Thoracic aorta (tissue), 2 donors: ENCODE results near the gene PUS7. TPM values are rescaled to one million over a fixed set of nuclear protein-coding genes. Genes with fewer than 3 reads are reported as not detected.
"Not testable (repeated sequence)": the region's sequence is repeated elsewhere in the genome, so short reads cannot be mapped to it uniquely, and the experiment has no call there.

ENCODE experiments used
- ATAC-seq: fragments of 150-250 bp; one replicate; pipeline ENCODE4 v1.8.0; 2017; ENCODE audit warnings: low read depth; ENCODE audit not compliant: insufficient number of reproducible peaks, low FRiP score
- DNase-seq: peaks from one replicate; pipeline ENCODE4 v3.0.0-alpha.2; 2020; ENCODE audit warnings: low spot score
- H3K27ac ChIP-seq, 2 donors: fragments of 200-600 bp; sonication (generic); 1 replicate in 1 of 2; 2 replicates in 1 of 2; pipeline ENCODE4 v1.5.1; 2016; ENCODE audit warnings: mild to moderate bottlenecking in 2 of 2, moderate library complexity in 2 of 2
- H3K27me3 ChIP-seq: fragments of 200-600 bp; sonication (generic); replicated peaks from 2 replicates; pipeline ENCODE4 v1.6.0; 2016; ENCODE audit warnings: mild to moderate bottlenecking; ENCODE audit not compliant: insufficient read depth
- H3K36me3 ChIP-seq: fragments of 200-600 bp; sonication (generic); one replicate; pipeline ENCODE4 v1.5.1; 2016
- H3K4me1 ChIP-seq, 2 donors: fragments of 200-600 bp; sonication (generic); 1 replicate in 1 of 2; 2 replicates in 1 of 2; pipeline versions ENCODE4 v1.5.1 to v1.6.0; 2016; ENCODE audit warnings: low read depth in 2 of 2, mild to moderate bottlenecking in 1 of 2; ENCODE audit not compliant: control insufficient read depth in 1 of 2
- H3K4me3 ChIP-seq: fragments of 200-600 bp; sonication (generic); 2 replicates; pipeline ENCODE4 v1.5.1; 2016; ENCODE audit warnings: mild to moderate bottlenecking
- H3K9me3 ChIP-seq: fragments of 200-600 bp; sonication (generic); 2 replicates; pipeline ENCODE4 v1.5.1; 2016
- CTCF ChIP-seq: fragments of 200-600 bp; sonication (generic); IDR thresholded peaks from one replicate; pipeline ENCODE4 v1.5.1; 2019; ENCODE audit warnings: antibody characterized with exemption
- total RNA-seq, 2 donors: library from RNA; depleted of rRNA; stranded (reverse); fragments of >200 nt; gene quantifications; one replicate each; pipeline versions ENCODE4 v1.1.0 to v1.2.3, GENCODE V29; 2016

PUS7 gene
- total RNA-seq, 2 donors from 2014 or later: 4.1 to 20.6 TPM

DNA sequence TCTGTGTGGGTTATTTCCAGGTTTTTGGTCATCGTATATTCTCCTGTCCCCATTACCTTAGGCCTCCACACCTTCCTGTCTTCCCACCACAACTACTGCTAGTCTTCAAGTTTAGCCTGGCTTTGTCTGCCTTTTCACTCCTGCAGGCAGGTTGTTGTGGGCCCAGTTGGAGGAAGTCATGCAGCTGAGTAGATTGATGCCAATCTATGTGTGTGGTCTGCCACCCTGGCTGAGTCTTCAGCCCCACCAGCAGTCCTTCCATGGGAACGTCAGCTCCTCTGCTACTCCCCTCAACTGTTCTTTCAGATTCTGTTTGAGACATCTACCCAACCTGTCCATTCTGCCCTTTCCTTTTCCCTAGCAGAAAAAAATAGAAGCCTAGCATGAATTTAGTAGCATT, 16.3 kb upstream of the PUS7 start:
- H3K4me3 ChIP-seq: no peak overlapping the region
- no peak for ATAC-seq
- no peaks in the 10 kb centered on the region for H3K27me3 ChIP-seq
- TF ChIP-seq CTCF: no peak
- no peak overlapping the region for H3K27ac ChIP-seq
- peaks cover 32% of the 10 kb centered on the region for H3K36me3 ChIP-seq
- peaks cover 1 to 10% of the 10 kb centered on the region in 2 donors for H3K4me1 ChIP-seq
- H3K9me3 ChIP-seq: no peaks in the 10 kb centered on the region
- no peak for DNase-seq

- no peak for ATAC-seq
- no peaks in the 10 kb centered on the region for H3K9me3 ChIP-seq
- peaks cover 6% of the 10 kb centered on the region for H3K36me3 ChIP-seq
- peaks cover 8 to 23% of the 10 kb centered on the region in 2 donors for H3K4me1 ChIP-seq
- no peak for DNase-seq
- no peak for TF ChIP-seq CTCF
- H3K27ac ChIP-seq: no peak overlapping the region
- H3K4me3 ChIP-seq: peak overlapping the region; percentile 92
- H3K27me3 ChIP-seq: no peaks in the 10 kb centered on the region
Observed at GRCh38 chr7:105532709-105533460, 10.8 kb upstream of the PUS7 start.

GRCh38 chr7:105531792-105532671, 10.0 kb upstream of the PUS7 start, which contains the start of gene RINT1:
Gene RINT1, plus strand, starts transcription at chr7:105532201. Its CDS starts 115 bp downstream, at chr7:105532316.
- peak; percentile 45 for TF ChIP-seq CTCF
- Histone ChIP-seq H3K4me1 (peaks cover 8 to 23% of the 10 kb centered on the region in 2 donors), H3K27me3 (no peaks in the 10 kb centered on the region), H3K4me3 (peak within 1 kb of the TSS; percentile 92), H3K36me3 (peaks cover 6% of the 10 kb centered on the region), H3K9me3 (no peaks in the 10 kb centered on the region), H3K27ac (peak within 1 kb of the TSS; percentile 68 to 70)
- ATAC-seq: peak; percentile 90
- peak; percentile 63 for DNase-seq

- no peaks in the 10 kb centered on the region for H3K9me3 ChIP-seq
- ATAC-seq: no peak
- no peaks in the 10 kb centered on the region for H3K27me3 ChIP-seq
- peaks cover 8 to 22% of the 10 kb centered on the region in 2 donors for H3K4me1 ChIP-seq
- H3K27ac ChIP-seq: no peak overlapping the region
- DNase-seq: no peak
- H3K36me3 ChIP-seq: no peaks in the 10 kb centered on the region
- H3K4me3 ChIP-seq: no peak overlapping the region
- TF ChIP-seq CTCF: no peak
Observed at GRCh38 chr7:105530546-105530945, 8.5 kb upstream of the PUS7 start.

GRCh38 chr7:105530126-105530525, 8.1 kb upstream of the PUS7 start:
- no peak overlapping the region for H3K27ac ChIP-seq
- no peak overlapping the region for H3K4me3 ChIP-seq
- no peak for TF ChIP-seq CTCF
- no peaks in the 10 kb centered on the region for H3K36me3 ChIP-seq
- DNase-seq: no peak
- ATAC-seq: no peak
- H3K4me1 ChIP-seq: peaks cover 8 to 18% of the 10 kb centered on the region in 2 donors
- H3K27me3 ChIP-seq: no peaks in the 10 kb centered on the region
- H3K9me3 ChIP-seq: no peaks in the 10 kb centered on the region

DNA sequence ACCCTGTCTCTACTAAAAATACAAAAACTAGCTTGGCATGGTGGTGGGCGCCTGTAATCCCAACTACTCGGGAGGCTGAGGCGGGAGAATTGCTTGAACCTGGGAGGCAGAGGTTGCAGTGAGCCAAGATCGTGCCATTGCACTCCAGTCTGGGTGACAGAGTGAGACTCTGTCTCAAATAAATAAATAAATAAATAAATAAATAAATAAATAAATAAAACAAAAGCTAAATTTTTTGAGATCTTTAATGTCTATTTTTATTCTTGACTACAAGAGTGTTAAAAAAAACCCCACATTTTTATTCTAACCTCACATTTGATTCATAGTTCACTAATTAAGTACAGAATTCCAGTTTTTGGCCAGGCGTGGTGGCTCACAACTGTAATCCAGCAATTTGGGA, 5.7 kb upstream of the PUS7 start:
- not testable (repeated sequence) for H3K4me3 ChIP-seq, DNase-seq, H3K9me3 ChIP-seq, H3K27me3 ChIP-seq, H3K36me3 ChIP-seq, H3K4me1 ChIP-seq, H3K27ac ChIP-seq, ATAC-seq
